SH-SY5Y (cell line): ENCODE measurements around the gene DLGAP4.

ENCODE experiments used
- GATA2 ChIP-seq: IDR thresholded peaks from 2 replicates; pipeline ENCODE4 v1.6.1; 2011; ENCODE audit warnings: mild to moderate bottlenecking, low read depth, low read length
- GATA3 ChIP-seq: IDR thresholded peaks from 2 replicates; pipeline ENCODE4 v1.6.1; 2011; ENCODE audit warnings: low read depth, mild to moderate bottlenecking, low read length, moderate library complexity

DNA sequence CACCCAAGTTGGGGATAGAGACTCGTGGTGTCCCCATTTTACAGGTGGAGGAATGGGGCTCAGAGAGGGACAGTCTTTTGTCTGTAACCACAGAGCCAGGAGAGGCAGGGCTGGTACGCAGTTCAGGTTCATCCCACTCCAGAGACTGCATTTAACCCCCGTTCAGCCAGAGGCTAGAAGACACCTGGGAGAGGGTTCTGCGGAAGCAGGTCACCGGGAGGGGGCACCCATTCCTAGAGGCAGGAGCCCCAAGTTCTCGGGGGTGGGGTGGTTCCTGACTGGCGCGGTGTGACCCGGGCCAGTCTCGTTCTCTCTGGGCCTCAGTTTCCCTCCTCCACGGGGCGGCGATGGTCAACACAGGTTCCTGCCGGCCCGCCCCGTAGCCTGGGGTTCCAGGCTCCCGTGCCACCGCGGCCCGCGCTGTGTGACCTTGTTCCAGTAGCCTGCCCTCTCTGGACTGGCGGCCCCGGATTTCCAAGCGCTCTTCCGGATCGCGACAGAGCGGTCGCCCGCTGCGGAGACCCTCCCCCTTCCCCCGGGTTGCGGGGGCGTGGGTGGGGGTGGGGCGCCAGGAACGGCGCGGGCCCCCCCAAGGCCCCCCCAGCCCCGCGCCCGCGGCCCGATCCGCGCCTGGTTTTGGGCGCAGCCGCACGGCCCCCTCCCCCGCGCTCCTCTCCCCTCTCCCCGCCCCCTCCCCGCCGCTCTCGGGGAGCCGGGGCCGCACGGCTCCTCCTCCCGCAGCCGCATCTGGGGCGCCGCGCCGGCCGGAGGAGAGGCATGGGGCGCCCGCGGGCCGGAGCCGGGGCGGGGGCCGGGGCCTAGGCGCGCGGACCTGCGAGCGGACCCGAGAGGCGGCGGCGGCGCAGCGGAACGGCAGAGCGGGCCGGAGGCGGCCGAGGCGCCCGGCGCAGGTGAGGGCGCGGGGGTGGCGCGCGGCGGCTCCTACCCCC, at the start of gene DLGAP4:
- TF ChIP-seq GATA2 = no peak
- no peak for TF ChIP-seq GATA3
